HG03558 (cell line): ENCODE data around the gene PDE6B.
A peak's percentile ranks its signal among the peaks of the same experiment; 100 is the strongest.
"Not testable (repeated sequence)": the region's sequence is repeated elsewhere in the genome, so short reads cannot be mapped to it uniquely, and the experiment has no call there.

ENCODE experiments used
- ATAC-seq: cut with Tn5 transposase; IDR thresholded peaks from one replicate; pipeline ENCODE4 v1.9.1; 2021; ENCODE audit warnings: moderate number of reproducible peaks; ENCODE audit not compliant: unreplicated experiment; ENCODE audit errors: extremely low read depth

PDE6B gene

DNA sequence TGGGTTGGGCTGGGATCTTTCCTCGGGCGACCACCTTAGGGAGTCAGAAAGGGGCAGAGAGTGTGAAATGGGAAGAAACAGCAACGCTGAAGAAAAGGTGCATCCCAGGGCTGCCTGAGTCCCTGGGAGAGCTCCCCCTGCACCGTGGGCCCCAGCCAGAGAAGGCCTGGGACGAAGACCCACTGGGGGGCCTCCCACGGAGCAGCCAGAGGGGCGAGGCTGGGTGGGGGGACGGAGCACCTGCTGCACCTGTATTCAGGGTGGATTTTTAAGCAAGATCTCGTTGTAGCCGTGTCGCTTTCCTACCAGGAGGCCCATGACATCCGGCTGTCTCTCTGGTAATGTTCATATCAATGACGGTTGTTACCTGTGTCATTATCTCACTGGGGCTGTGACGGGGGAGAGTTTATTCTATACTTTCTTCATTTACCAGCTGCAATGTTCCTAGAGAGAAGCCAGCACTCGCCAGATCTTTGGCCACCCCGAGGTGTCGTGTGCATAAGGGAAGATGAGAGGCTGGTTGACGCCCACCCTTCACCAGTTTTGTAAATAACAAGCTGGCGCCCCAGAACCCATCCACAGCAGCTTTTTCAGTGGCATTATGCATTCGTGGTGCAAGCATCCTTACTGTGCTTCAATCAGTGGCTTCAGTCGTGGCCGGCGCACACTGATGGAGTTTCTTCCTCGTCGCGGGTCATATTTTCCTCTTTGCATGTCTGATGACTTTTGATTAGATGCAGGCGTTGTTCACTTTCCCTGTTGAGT lies 74.6 kb downstream of the PDE6B start:
- no peak for ATAC-seq

DNA sequence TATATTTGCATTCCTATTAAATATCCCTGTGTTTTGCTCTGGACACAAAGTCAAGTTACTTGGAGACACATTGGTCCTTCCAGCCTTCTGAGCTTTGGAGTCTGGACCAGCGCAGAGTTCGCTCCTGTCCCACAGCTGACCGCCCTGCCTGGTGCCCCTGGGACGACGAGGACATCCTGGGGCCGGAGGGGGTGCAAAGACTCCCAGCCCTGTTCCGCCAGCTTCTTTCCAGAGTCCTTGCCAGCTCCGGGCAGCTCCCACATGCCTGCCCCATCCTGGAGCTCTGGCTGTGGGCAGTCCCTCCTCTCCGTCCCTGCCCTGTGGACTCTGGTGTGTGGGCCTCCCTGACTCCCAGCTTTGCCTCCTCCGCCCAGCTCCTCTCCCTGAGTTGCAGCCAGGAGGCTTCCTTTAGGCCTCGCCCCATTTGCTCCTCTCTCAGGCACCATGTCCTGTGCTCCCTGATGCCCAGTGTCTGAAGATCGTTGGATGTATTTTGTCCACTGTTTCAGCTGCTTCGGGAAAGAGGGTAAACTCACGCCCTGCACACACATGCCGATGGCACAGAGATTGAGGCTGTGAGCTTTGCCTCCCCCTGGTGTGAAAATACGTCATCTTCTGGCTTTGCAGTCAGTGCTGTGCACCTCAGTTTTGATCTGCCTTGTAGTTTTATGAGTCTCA lies 75.4 kb downstream of the PDE6B start:
- no peak for ATAC-seq

DNA sequence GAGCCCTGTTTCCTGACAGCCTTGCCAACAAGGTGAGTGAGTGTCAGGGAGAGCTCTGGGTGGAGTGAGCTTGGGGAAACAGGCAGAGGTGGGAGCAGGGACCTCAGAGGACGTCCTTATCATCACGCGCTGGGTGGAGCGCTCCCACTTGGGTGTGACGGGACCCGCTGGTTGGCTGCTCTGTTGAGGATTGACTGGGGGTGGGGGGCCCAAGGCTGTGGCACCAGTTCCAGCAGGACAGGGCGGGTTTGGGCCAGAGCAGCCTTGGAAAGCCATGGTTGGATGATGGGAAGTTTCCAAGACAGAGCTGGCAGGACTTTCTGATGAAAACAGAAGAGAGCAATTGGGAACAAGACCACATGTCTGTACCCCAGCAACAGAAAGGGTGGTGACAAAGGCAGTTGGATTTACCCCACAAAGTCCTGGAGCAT lies 77.3 kb downstream of the PDE6B start:
- ATAC-seq: no peak

DNA sequence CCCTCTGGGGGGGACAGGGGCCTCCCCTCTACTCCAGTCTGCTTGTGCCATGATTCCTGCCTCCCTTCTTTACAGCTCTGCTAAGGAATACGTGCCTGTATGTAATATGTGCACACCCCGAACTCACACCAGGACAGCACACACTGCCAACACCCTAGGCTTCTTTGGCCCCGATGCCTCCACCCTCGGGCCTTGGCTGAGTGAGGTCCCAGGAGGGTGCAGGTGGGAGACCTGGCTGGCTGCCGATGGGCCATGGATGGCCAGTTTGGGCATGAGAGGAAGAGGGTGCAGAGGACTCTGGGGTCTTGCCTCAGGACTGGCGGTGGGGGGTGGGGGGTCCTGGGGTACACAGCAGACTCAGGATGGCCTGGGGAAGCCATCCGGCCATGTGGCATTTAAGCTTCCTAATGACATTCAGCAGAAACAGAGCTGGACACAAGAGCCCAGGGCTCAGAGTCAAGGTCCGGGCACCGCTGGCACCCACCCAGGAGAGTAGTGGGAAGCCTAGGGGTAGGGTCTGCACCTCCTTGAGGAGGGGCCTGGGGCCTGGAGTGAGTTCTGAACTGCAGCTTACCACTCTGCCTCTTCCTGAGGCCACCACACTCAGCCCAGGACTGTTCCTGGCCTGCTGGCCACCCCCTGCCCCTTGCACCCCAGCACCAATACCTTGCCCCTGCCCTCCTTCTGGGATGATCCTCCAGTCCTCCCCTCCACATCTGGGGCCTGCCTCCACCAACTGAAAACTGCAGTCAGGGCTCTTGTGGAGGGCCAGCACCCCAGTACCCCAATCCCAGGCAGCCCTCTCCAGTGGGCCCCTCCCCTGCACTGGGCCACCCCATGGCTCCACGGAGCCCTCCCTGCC lies 78.2 kb downstream of the PDE6B start:
- no peak for ATAC-seq

DNA sequence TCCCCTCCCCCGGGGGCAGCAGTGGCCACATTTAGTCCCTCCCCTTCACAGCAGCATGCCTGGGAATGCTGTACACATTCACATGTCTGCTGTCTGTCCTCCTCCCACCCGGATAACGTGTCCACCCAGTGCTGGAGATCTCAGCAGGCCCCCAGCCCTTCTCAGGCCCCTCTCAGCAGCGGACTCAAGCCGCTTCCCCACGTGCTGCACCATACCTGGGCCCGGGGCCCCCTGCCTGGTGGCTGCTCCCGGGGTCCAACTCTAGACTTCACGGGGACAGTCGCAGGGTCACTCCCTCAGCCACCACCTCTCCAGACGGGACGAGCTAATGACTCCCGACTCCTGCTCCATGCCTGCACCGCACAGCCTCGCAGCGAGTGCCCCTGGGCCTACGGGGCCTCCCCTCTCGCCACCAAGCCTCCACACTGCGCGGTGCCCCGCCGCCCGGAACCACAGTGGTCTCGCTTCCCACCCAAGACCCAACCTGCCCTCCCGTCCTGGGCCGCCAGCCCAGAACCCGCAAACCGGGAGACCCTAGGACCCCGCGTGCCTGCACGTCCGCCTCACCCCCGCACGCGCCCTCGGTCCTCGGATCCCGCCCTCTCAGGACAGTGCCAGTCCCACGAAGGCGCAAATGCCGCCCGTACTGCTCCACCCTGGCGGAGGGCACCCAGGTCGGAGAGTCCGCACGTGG lies 79.0 kb downstream of the PDE6B start:
- ATAC-seq: no peak

DNA sequence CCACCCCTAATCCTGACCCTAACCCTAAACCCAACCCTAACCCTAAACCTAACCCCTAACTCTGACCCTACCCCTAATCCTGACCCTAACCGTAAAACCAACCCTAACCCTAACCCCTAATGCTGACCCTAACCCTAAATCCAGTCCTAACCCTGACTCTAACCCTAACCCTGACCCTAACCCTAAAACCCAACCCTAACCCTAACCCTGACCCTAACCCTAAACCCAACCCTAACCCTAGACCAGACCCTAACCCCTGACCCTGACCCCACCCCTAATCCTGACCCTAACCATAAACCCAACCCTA lies 79.6 kb downstream of the PDE6B start:
- ATAC-seq: no peak

DNA sequence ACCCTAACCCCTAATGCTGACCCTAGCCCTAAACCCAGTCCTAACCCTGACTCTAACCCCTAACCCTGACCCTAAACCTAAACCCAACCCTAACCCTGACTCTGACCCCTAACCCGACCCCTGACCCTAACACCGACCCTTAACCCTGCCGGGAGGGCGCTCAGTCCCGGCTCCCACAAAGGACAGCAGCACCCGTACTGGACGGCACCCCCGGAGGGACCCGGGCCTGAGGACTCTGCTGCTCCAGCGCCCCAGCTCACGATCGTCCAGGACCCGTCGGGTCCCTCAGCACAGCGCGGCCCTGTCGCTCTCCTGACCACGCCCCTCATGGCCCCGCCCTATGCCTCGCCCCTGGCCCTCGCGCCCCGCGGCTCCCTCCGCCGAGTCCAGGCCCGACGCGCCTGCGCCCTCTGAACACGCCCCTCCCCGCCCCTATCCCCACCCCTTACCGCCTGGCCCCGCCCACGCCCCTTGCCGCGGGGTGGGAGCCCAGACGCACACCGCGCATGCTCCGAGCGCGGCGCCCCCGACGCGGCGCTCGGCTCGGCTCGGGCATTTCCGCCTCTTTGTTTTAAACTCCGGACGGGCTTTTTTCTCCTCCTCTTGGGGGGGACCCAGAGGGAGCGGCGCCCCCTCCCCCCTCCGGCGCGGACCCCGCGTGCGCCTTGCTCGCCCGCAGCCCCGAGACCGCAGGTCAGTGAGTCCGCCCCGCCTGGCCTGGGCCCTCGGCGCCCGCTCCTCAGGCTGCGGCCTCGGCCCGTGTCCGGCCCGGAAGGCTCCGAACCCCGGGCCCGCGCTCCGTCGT lies 80.1 kb downstream of the PDE6B start, which contains the start of gene PCGF3:
Gene PCGF3, plus strand, starts transcription at position 555 of the 805 bp plus-strand sequence. CDS start 27,849 bp downstream, outside the sequence.
- peak; percentile 69 for ATAC-seq

DNA sequence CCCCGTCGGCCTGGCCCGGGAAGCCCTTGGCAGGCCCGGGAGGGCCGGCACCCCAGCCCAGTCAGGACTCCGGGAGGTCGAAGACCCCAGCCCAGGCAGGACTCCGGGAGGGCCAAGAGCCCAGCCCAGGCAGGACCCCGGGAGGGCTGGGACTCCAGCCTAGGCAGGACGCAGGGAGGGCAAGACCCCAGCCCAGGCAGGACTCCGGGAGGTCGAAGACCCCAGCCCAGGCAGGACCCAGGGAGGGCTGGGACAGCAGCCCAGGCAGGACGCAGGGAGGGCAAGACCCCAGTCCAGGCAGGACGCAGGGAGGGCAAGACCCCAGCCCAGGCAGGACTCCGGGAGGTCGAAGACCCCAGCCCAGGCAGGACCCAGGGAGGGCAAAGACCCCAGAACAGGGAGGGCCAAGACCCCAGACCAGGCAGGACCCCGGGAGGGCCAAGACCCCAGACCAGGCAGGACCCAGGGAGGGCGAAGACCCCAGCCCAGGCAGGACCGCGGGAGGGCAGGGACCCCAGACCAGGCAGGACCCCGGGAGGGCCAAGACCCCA lies 80.8 kb downstream of the PDE6B start:
- ATAC-seq: not testable (repeated sequence)

DNA sequence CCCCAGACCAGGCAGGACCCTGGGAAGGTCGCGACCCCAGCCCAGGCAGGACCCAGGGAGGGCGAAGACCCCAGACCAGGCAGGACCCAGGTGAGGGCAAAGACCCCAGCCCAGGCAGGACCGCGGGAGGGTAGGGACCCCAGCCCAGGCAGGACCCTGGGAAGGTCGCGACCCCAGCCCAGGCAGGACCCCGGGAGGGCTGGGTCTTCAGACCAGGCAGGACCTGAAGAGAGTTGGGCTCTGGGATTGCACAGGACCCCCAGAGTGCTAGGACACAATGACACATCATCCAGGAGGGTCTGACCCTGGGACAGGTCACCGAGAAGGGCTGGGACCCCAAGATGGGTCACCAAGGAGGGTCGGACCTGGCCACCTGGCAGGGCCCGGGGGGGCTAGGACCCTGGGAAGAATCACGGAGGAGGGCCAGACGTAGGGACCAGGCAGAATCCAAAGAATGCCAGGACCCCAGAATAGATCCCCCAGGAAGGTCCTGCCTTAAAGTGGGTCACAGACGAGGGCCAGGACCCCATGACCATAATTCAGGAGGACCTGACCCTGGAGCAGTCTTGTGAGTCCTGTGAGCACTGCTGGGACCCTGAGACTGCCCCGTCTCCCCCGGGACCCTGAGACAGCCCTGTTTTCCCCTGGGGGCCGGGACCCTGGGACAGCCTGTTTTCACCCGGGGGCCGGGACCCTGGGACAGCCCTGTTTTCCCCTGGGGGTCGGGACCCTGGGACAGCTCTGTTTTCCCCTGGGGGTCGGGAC lies 81.6 kb downstream of the PDE6B start:
- ATAC-seq: no peak

DNA sequence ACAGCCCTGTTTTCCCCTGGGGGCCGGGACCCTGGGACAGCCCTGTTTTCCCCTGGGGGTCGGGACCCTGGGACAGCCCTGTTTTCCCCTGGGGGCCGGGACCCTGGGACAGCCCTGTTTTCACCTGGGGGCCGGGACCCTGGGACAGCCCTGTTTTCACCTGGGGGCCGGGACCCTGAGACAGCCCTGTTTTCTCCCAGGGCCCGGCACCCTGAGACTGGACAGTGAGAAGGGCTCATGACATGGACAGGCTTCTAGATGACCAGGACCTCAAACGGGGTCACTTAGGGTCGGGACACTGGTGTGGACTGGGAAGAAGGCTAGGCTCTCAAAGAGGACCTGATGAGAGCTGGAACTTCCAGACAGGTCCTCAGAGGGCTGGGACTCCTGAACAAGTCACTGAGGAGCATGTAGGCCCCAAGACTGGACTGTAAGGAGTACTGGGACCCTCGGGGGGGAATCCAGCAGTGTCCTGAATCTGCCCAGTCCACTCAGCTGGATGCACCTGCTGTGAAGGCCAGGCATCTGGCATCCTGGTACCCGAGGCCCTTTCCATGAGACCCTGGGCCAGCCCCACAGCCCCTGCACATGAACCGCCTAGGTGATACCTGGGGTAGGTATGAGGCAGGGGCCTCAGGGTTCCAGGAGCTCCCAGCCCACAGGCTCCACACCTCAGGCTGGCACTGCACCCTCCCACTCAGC lies 82.7 kb downstream of the PDE6B start:
- ATAC-seq: no peak

DNA sequence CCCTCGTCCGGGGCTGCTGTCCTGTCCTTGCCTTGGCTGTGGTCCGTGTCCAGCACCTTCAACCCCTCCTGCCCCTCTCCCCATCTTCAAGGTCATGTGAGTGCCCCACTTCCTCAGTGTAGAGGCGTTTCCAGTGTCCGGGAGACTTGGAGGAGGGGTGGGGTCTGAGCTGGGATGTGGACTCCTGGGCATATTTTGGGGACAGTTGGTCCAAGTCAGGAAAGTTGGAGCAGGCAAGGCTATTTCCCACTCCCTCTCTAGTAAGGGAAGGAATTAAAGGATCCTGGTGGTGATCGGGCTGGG lies 83.2 kb downstream of the PDE6B start:
- ATAC-seq: no peak

DNA sequence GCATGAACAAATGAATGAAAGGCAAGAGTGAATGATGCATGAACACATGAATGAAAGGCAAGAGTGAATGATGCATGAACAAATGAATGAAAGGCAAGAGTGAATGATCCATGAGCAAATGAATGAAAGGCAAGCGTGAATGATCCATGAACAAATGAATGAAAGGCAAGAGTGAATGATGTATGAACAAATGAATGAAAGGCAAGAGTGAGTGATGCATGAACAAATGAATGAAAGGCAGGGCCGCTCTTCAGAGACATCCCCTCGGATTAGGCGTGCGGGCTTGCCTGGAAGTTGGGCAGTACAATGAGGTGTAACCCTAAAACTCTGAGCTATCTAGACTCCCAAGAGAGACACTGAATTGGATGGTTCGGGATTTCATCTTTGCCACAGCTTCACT lies 84.0 kb downstream of the PDE6B start:
- no peak for ATAC-seq

DNA sequence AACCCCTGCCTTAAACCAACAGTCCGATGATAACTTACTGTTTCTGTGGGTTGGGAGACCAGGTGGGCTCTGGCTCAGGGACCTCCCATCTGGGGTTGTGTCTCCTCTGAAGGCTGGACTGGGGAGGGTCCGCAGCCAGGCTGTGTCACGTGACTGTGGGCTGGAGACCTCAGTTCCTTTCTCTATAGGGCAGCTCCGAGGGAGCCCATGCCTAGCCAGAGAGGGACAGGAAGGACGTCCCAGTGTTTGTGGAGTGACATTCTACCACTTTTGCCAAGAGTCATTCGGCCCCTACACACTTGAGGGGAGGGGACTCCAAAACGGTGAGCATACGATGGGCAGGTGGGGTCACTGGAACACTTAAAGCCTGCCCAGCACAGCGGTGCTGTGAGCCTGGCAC lies 84.7 kb downstream of the PDE6B start:
- no peak for ATAC-seq

DNA sequence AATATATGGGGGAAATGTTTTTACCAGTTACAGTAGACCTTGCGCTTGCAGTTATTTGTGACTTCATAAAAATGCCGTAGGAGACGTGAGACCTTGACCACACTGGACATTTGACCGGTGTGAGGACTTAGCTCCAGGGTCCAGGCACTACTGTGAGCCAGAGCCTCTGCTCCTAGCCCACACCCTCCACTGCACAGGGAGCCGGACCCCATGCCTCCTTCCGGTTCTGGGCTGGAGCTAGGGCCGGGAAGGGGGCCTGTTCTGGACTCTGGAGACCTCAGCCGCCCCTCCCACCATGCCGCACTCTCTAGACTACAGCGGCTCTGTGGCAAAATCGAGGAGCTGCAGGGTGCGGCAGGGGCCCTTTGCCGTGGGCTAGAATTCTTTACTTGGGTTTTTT lies 85.5 kb downstream of the PDE6B start:
- no peak for ATAC-seq

DNA sequence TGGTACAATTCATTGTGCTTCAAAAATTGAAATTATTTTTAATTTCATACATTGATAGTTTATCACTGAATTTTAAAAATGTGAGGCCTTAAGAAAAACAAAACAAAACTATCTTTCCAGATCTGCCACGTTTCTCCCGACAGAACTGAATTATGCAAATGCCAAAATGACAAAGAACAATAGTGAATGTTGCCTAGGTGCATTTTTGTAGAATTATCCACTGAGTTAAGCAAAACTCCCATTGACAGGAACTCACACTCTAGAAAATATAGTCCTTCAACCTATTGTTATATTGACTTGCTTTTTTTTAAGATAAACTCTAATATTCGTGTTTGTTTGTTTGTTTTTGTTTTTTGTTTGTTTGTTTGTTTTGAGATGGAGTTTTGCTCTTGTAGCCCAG lies 86.7 kb downstream of the PDE6B start:
- no peak for ATAC-seq

DNA sequence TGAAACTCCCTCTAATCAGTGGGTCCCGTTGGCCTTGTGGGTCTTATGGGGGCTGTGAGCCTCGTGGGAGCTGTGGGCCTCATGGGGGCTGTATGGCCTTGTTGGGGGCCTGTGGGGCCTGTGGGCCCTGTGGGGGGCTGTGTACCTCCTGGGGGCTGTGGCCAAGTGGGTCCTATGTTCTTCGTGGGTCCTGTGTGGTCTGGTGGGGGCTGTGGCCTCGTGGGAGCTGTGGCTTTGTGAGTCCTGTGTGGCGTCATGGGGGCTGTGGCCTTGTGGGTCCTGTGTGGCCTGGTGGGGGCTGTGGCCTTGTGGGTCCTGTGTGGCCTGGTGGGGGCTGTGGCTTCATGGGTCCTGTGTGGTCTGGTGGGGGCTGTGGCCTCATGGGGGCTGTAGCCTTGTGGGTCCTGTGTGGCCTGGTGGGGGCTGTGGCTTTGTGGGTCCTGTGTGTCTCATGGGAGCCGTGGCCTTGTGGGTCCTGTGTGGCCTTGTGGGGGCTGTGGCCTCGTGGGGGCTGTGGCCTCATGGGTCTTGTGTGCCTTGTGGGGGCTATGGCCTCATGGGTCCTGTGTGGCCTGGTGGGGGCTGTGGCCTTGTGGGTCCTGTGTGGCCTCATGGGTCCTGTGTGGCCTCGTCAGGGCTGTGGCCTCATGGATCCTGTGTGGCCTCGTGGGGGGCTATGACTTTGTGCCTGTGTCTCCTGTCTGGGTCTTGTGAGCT lies 87.7 kb downstream of the PDE6B start:
- no peak for ATAC-seq

DNA sequence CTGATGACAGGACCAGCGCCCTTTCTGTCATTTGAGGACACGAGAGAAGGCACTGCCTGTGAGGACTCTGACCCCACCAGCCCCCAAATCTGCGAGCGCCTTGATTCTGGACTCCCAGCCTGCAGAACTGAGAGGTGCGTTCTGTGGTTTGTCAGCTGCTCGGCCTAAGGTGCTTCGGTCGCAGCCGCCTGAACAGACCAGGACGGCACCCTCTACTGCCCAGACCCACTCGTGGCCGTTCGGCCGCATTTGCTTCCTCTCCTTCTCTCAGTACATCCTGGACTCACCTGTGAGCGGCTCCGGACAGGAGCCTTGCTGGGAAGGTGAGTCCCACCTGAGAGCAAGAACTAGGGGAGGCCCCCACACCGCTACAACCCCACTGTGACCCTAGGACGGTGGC lies 88.7 kb downstream of the PDE6B start:
- no peak for ATAC-seq
